ENCODE measurements around the gene RALGAPB. TPM values are rescaled to one million over a fixed set of nuclear protein-coding genes. Genes with fewer than 3 reads are reported as not detected.

The RALGAPB gene
- total RNA-seq, 2 experiments from 2014 or later: 30.4 to 31.9 TPM

DNA sequence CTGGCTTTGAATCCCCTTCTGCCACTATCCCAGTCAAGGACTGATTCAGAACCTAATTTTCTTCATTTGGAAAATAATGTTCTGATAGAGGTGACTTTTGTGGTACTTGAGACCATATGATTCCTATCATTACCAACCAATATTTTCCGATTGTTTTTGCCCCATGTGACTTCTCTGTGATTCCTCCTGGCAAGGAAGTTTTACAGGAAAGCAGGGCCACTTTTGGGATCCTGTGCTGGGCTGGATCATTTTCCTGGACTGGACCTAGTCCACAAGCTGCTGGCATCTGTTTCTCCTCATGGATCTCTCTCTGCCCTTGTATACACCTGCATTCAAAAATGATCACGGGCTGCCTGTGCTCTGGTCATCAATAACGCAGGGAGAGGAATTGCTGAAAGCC, 23.6 kb upstream of the RALGAPB start:
- CTCF ChIA-PET: interaction anchor here (3.6 to 5.7 kb wide), 2 partner anchors 15 to 23 kb away, joined by 32 to 123 read pairs; partner anchors contain the start of genes RALGAPB and SNHG17
- Histone ChIP-seq H3K27me3 (ENCODE audit: control insufficient read depth in 1 of 2, insufficient read depth in 2 of 2, low read length in 2 of 2) (no peaks in the 10 kb centered on the region), H3K36me3 (ENCODE audit: insufficient read depth, low read length) (no peaks in the 10 kb centered on the region), H3K4me3 (ENCODE audit: low read length) (no peak overlapping the region), H3K27ac (ENCODE audit: low read depth in 1 of 2, low read length in 2 of 2) (no peak overlapping the region), H3K4me1 (ENCODE audit: insufficient read depth, low read length) (peaks cover 22% of the 10 kb centered on the region), H3K9me3 (ENCODE audit: control insufficient read depth in 1 of 2, insufficient read depth in 1 of 2, low read length in 2 of 2) (no peaks in the 10 kb centered on the region)
- POLR2A ChIA-PET: interaction anchor here (3.6 to 4.1 kb wide), 2 partner anchors 15 to 24 kb away, joined by 51 to 149 read pairs; partner anchors contain the start of genes RALGAPB and SNHG17
- H3K27ac Mint-ChIP-seq: peak overlapping the region; percentile 18
- no peaks in the 10 kb centered on the region for H3K9me3 Mint-ChIP-seq
- H3K4me1 Mint-ChIP-seq (ENCODE audit: low read depth): peaks cover 25% of the 10 kb centered on the region
- no peak for TF ChIP-seq CTCF (IDR thresholded peaks at IDR 0.05)
- peak overlapping the region; percentile 61 for H3K4me3 Mint-ChIP-seq
- intact Hi-C loops (cut with DNase I, micrococcal nuclease): loop anchor here in 1 of 2 experiments (10.0 kb wide), 1 partner anchor 754 kb away; the partner anchor contains the start of gene CTNNBL1
- DNase-seq (no peak), ATAC-seq (ENCODE audit: poor library complexity) (no peak)
- no peaks in the 10 kb centered on the region for H3K27me3 Mint-ChIP-seq
- peaks cover 24% of the 10 kb centered on the region for H3K36me3 Mint-ChIP-seq (ENCODE audit: low read depth)

- no peak overlapping the region for H3K27ac Mint-ChIP-seq
- no peak overlapping the region for H3K4me3 Mint-ChIP-seq
- Histone ChIP-seq H3K36me3 (ENCODE audit: insufficient read depth, low read length) (no peaks in the 10 kb centered on the region), H3K9me3 (ENCODE audit: control insufficient read depth in 1 of 2, insufficient read depth in 1 of 2, low read length in 2 of 2) (no peaks in the 10 kb centered on the region), H3K4me3 (ENCODE audit: low read length) (no peak overlapping the region), H3K4me1 (ENCODE audit: insufficient read depth, low read length) (peaks cover 22% of the 10 kb centered on the region), H3K27me3 (ENCODE audit: control insufficient read depth in 1 of 2, insufficient read depth in 2 of 2, low read length in 2 of 2) (no peaks in the 10 kb centered on the region), H3K27ac (ENCODE audit: low read depth in 1 of 2, low read length in 2 of 2) (no peak overlapping the region)
- CTCF ChIA-PET: no interaction called here
- H3K36me3 Mint-ChIP-seq (ENCODE audit: low read depth): peaks cover 24% of the 10 kb centered on the region
- POLR2A ChIA-PET: no interaction called here
- ATAC-seq (ENCODE audit: poor library complexity) (no peak), DNase-seq (no peak)
- H3K27me3 Mint-ChIP-seq: no peaks in the 10 kb centered on the region
- TF ChIP-seq CTCF (IDR thresholded peaks at IDR 0.05): no peak
- H3K9me3 Mint-ChIP-seq: no peaks in the 10 kb centered on the region
- H3K4me1 Mint-ChIP-seq (ENCODE audit: low read depth): peaks cover 25% of the 10 kb centered on the region
- intact Hi-C loops (cut with DNase I, micrococcal nuclease): no loop called here
Measured at GRCh38 chr20:38450412-38450975, 22.1 kb upstream of the RALGAPB start.

DNA sequence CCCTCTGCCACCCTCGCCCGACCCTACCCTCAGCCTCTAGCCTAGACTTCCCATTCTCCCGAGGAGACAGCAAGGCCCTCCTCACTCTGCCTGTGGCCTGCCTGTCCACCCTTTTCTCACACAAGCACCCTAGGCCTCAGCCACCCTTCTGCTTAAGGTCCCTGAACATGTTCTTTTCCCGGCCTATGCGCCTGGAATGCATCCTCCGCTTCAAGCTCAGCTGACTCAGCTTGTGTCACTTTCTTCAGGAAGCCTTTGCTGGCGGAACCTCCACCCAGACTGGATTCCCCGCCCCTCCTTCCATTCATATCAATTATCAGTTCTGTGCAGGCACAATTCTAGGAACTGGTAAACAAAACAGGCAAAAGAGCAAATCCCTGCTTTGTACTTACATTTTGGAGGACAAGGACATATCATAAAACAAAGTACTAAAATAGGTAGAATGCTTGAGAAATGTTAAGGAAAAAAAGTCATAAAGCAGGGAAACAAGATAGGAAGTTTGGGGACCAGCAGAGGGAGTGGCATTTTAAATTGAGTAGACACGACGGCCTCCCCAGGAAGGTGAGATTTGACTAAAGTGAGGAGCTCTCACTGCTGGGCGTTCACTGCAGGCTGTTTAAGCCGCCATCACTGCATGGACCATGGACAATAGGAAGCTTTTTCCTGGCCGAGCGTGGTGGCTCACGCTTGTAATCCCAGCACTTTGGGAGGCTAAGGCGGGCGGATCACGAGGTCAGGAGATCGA, 19.6 kb upstream of the RALGAPB start:
- ATAC-seq (ENCODE audit: poor library complexity) (no peak), DNase-seq (no peak)
- Histone ChIP-seq H3K27ac (ENCODE audit: low read depth in 1 of 2, low read length in 2 of 2) (no peak overlapping the region), H3K9me3 (ENCODE audit: control insufficient read depth in 1 of 2, insufficient read depth in 1 of 2, low read length in 2 of 2) (no peaks in the 10 kb centered on the region), H3K36me3 (ENCODE audit: insufficient read depth, low read length) (no peaks in the 10 kb centered on the region), H3K27me3 (ENCODE audit: control insufficient read depth in 1 of 2, insufficient read depth in 2 of 2, low read length in 2 of 2) (no peaks in the 10 kb centered on the region), H3K4me3 (ENCODE audit: low read length) (no peak overlapping the region), H3K4me1 (ENCODE audit: insufficient read depth, low read length) (no peaks in the 10 kb centered on the region)
- Mint-ChIP-seq H3K27ac (no peak overlapping the region), H3K27me3 (no peaks in the 10 kb centered on the region), H3K36me3 (ENCODE audit: low read depth) (peaks cover 24% of the 10 kb centered on the region), H3K4me1 (ENCODE audit: low read depth) (peaks cover 5% of the 10 kb centered on the region), H3K4me3 (no peak overlapping the region), H3K9me3 (no peaks in the 10 kb centered on the region)
- POLR2A ChIA-PET: interaction anchor here (1.4 kb wide), 1 partner anchor 18 kb away, joined by 4 read pairs; the partner anchor contains the start of gene SNHG17
- no peak for TF ChIP-seq CTCF (IDR thresholded peaks at IDR 0.05)
- CTCF ChIA-PET: no interaction called here
- intact Hi-C loops (cut with DNase I, micrococcal nuclease): no loop called here

All from CD4-positive, alpha-beta T cell (primary cell).